ENCODE results near the gene SCYGR8. TPM values are rescaled to one million over a fixed set of nuclear protein-coding genes. Genes with fewer than 3 reads are reported as not detected.

SCYGR8 gene
- total and polyA plus RNA-seq, 10 of the 15 experiments (the other 5 are each of a cell fraction or from before 2014, with no cell fraction given): not detected

- Histone ChIP-seq H3K79me2 (ENCODE audit: control insufficient read depth, insufficient read depth, low read length) (no peaks in the 10 kb centered on the region), H3K4me2 (ENCODE audit: control insufficient read depth, insufficient read depth) (no peak overlapping the region), H3K27ac (ENCODE audit: control insufficient read depth, insufficient read depth) (no peak overlapping the region), H3K4me3 (no peak overlapping the region), H2AFZ (ENCODE audit: control insufficient read depth, low read depth, low read length) (no peak overlapping the region), H4K20me1 (ENCODE audit: control insufficient read depth, insufficient read depth) (no peaks in the 10 kb centered on the region), H3K9ac (ENCODE audit: control insufficient read depth, insufficient read depth, low read length) (no peak overlapping the region), H3K9me3 (replicated peaks; ENCODE audit: control insufficient read depth, insufficient read depth, low read length) (no peaks in the 10 kb centered on the region), H3K36me3 (ENCODE audit: control insufficient read depth in 2 of 2, insufficient read depth in 2 of 2, low read length in 1 of 2) (no peaks in the 10 kb centered on the region), H3K4me1 (ENCODE audit: control insufficient read depth, insufficient read depth, low read length) (no peaks in the 10 kb centered on the region), H3K27me3 (replicated peaks in 1 of 2; ENCODE audit: control insufficient read depth in 2 of 2, insufficient read depth in 2 of 2, low read length in 1 of 2) (no peaks in the 10 kb centered on the region)
- CTCF ChIA-PET: interaction anchor here (0.8 to 13.3 kb wide), 23 partner anchors 8 to 537 kb away, joined by 3 to 387 read pairs (median 6); partner anchors contain the start of gene CCL20
- intact Hi-C loops (cut with micrococcal nuclease; ENCODE audit: unreplicated experiment) (loop anchor here (1.0 kb wide), 2 partner anchors 87 to 109 kb away; no protein-coding TSS in a partner anchor), in situ Hi-C loops (cut with MboI) (loop anchor here (25.0 kb wide), 1 partner anchor 938 kb away; the partner anchor contains the start of gene RHBDD1)
- TF ChIP-seq LARP7 (IDR thresholded peaks at IDR 0.05): no peak
- TF ChIP-seq SMC3 (IDR thresholded peaks at IDR 0.05; ENCODE audit: borderline replicate concordance, low read length): no peak
- TF ChIP-seq SMAD5 (IDR thresholded peaks at IDR 0.05; ENCODE audit: low read depth): no peak
- no peak for TF ChIP-seq NKRF (conservative IDR thresholded peaks at IDR 0.05)
- no peak for TF ChIP-seq E2F4 (IDR thresholded peaks at IDR 0.05; ENCODE audit: low read depth, low read length)
- TF ChIP-seq BACH1 (IDR thresholded peaks at IDR 0.05; ENCODE audit: borderline replicate concordance): no peak
- TF ChIP-seq ETV6 (conservative IDR thresholded peaks at IDR 0.05 in 1 of 2, IDR thresholded peaks at IDR 0.05 in 1 of 2; ENCODE audit: borderline replicate concordance in 1 of 2, low read depth in 1 of 2): no peak
- no peak for TF ChIP-seq POLR2A (IDR thresholded peaks at IDR 0.05; ENCODE audit: low read depth, low read length)
- TF ChIP-seq CREM (IDR thresholded peaks at IDR 0.05; ENCODE audit: low read depth): no peak
- RAD21 ChIA-PET (ENCODE audit: unreplicated experiment): interaction anchor here (1.2 to 3.3 kb wide), 7 partner anchors 9 to 116 kb away, joined by 3 to 92 read pairs (median 5); no protein-coding TSS in a partner anchor
- 60% methylated on average over 6 of the region's 6 CpGs for WGBS (ENCODE audit: insufficient coverage, insufficient replicate concordance, low lambda C conversion rate, missing lambda C conversion rate)
- BruUV-seq (replicated peaks): no TSS peak
- FAIRE-seq (peak; percentile 13), ATAC-seq (no peak; the same call in 2 of the 3 replicates), DNase-seq (ENCODE audit: low read depth, low spot score) (no peak)
- SMC1A ChIA-PET (ENCODE audit: uncharacterized antibody, unreplicated experiment): interaction anchor here (0.8 to 7.9 kb wide), 8 partner anchors 8 to 300 kb away, joined by 3 to 133 read pairs (median 5); no protein-coding TSS in a partner anchor
- POLR2A ChIA-PET: interaction anchor here (1.7 kb wide), 1 partner anchor 87 kb away, joined by 9 read pairs; no protein-coding TSS in a partner anchor
Measured at GRCh38 chr2:227774895-227775842, 29.5 kb downstream of the SCYGR8 start.
